ENCODE data around the gene SEC16A. TPM values are rescaled to one million over a fixed set of nuclear protein-coding genes. Genes with fewer than 3 reads are reported as not detected.
A peak's percentile ranks its signal among the peaks of the same experiment; 100 is the strongest.

The SEC16A gene
- total RNA-seq, 2 donors from 2014 or later, result 35.3 to 75.8 TPM

- peak within 1 kb of the TSS in 3 of 4 donors; percentile 55 to 72 (median 62) for H3K27ac ChIP-seq
- intact Hi-C loops (cut with DNase I), result no loop called here
Observed at GRCh38 chr9:136439481-136440408, 43.1 kb downstream of the SEC16A start, which contains the start of gene INPP5E. TSS of gene INPP5E (minus strand) at chr9:136439845. CDS start at chr9:136439419, 426 bp downstream.

GRCh38 chr9:136438548-136439480 is 44.0 kb downstream of the SEC16A start:
- intact Hi-C loops (cut with DNase I), result no loop called here
- no peaks in the 10 kb centered on the region for H3K9me3 ChIP-seq
- H3K27ac ChIP-seq, result peak overlapping the region in 3 of 4 donors; percentile 55 to 72 (median 62)
- H3K27me3 ChIP-seq, result no peaks in the 10 kb centered on the region
- H3K4me3 ChIP-seq, result peak overlapping the region; percentile 88 to 96
- H3K4me1 ChIP-seq, result peaks cover 32% of the 10 kb centered on the region
- ATAC-seq, result peak; percentile 30
- peaks cover 0 to 11% of the 10 kb centered on the region in 2 donors for H3K36me3 ChIP-seq (replicated peaks in 1 of 2; ENCODE audit: insufficient read depth in 1 of 2, low read depth in 2 of 2)
- 3% methylated on average over 75 of the region's 91 CpGs; no CpG with 5 or more reads in 1 of the 2 donors for WGBS, 2 donors
- DNase-seq, result peak; percentile 21 to 40 (median 34)
- TF ChIP-seq POLR2A (IDR thresholded peaks at IDR 0.05) (no peak), CTCF (IDR thresholded peaks at IDR 0.05) (no peak)

More at GRCh38 chr9:136439481-136440408, 43.1 kb downstream of the SEC16A start, which contains the start of gene INPP5E:
- Histone ChIP-seq H3K36me3 (replicated peaks in 1 of 2; ENCODE audit: insufficient read depth in 1 of 2, low read depth in 2 of 2) (peaks cover 0 to 17% of the 10 kb centered on the region in 2 donors), H3K27me3 (no peaks in the 10 kb centered on the region), H3K4me1 (peaks cover 32% of the 10 kb centered on the region), H3K4me3 (peak within 1 kb of the TSS; percentile 88 to 96), H3K9me3 (no peaks in the 10 kb centered on the region)
- DNase-seq (peak; percentile 70 to 81 (median 74)), ATAC-seq (peak; percentile 95)
- TF ChIP-seq CTCF (IDR thresholded peaks at IDR 0.05) (peak; percentile 41 to 92 (median 75)), POLR2A (IDR thresholded peaks at IDR 0.05) (peak; percentile 16 to 51 (median 47))
- 5 to 7% methylated on average over 17 to 49 of the region's 90 CpGs for WGBS, 2 donors

- Histone ChIP-seq H3K9me3 (no peaks in the 10 kb centered on the region), H3K36me3 (replicated peaks in 1 of 2; ENCODE audit: insufficient read depth in 1 of 2, low read depth in 2 of 2) (peaks cover 0 to 9% of the 10 kb centered on the region in 2 donors), H3K27ac (no peak overlapping the region), H3K4me1 (peaks cover 32% of the 10 kb centered on the region), H3K27me3 (no peaks in the 10 kb centered on the region), H3K4me3 (peak overlapping the region; percentile 88 to 96)
- no peak for DNase-seq
- TF ChIP-seq CTCF (IDR thresholded peaks at IDR 0.05) (no peak), POLR2A (IDR thresholded peaks at IDR 0.05) (no peak)
- 57 to 65% methylated on average over 36 to 37 of the region's 37 CpGs for WGBS, 2 donors
- intact Hi-C loops (cut with DNase I), result no loop called here
- ATAC-seq, result no peak
Observed at GRCh38 chr9:136437839-136438547, 44.8 kb downstream of the SEC16A start.

- peak in 1 of 4 donors; percentile 15 for DNase-seq
- intact Hi-C loops (cut with DNase I), result no loop called here
Observed at GRCh38 chr9:136437430-136437829, 45.4 kb downstream of the SEC16A start.

More at GRCh38 chr9:136437430-136437829, 45.4 kb downstream of the SEC16A start:
- 59 to 87% methylated on average over 4 to 8 of the region's 8 CpGs for WGBS, 2 donors
- Histone ChIP-seq H3K27me3 (no peaks in the 10 kb centered on the region), H3K36me3 (replicated peaks in 1 of 2; ENCODE audit: insufficient read depth in 1 of 2, low read depth in 2 of 2) (peaks cover 0 to 9% of the 10 kb centered on the region in 2 donors), H3K4me1 (peaks cover 32% of the 10 kb centered on the region), H3K4me3 (no peak overlapping the region), H3K9me3 (no peaks in the 10 kb centered on the region), H3K27ac (no peak overlapping the region)
- TF ChIP-seq CTCF (IDR thresholded peaks at IDR 0.05), result no peak
- no peak for TF ChIP-seq POLR2A (IDR thresholded peaks at IDR 0.05)
- no peak for ATAC-seq

Measured in body of pancreas (tissue), 4 donors.